ENCODE measurements around the gene CNTNAP2.

The CNTNAP2 gene

GRCh38 chr7:148161776-148162175 lies 2045.2 kb downstream of the CNTNAP2 start:
- no peak for TF ChIP-seq CTCF (IDR thresholded peaks at IDR 0.05; ENCODE audit: extremely low read depth, missing control alignments)

GRCh38 chr7:148162808-148163207 lies 2046.2 kb downstream of the CNTNAP2 start:
- no peak for TF ChIP-seq CTCF (IDR thresholded peaks at IDR 0.05; ENCODE audit: extremely low read depth, missing control alignments)
- no peak for DNase-seq (ENCODE audit: low spot score)

More at GRCh38 chr7:148161776-148162175, 2045.2 kb downstream of the CNTNAP2 start:
- no peak for DNase-seq (ENCODE audit: low spot score)

GRCh38 chr7:148163246-148163645 lies 2046.6 kb downstream of the CNTNAP2 start:
- TF ChIP-seq CTCF (IDR thresholded peaks at IDR 0.05; ENCODE audit: extremely low read depth, missing control alignments), result no peak
- no peak for DNase-seq (ENCODE audit: low spot score)

GRCh38 chr7:148172920-148173319 lies 2056.3 kb downstream of the CNTNAP2 start:
- TF ChIP-seq CTCF (IDR thresholded peaks at IDR 0.05; ENCODE audit: extremely low read depth, missing control alignments), result no peak
- DNase-seq (ENCODE audit: low spot score), result no peak

- no peak for TF ChIP-seq CTCF (IDR thresholded peaks at IDR 0.05; ENCODE audit: extremely low read depth, missing control alignments)
- DNase-seq (ENCODE audit: low spot score), result no peak
These were observed 2056.8 kb downstream of the CNTNAP2 start for GRCh38 chr7:148173369-148173768.

GRCh38 chr7:148174376-148174775 lies 2057.8 kb downstream of the CNTNAP2 start:
- DNase-seq (ENCODE audit: low spot score), result no peak

GRCh38 chr7:148175512-148175911 lies 2058.9 kb downstream of the CNTNAP2 start:
- TF ChIP-seq CTCF (IDR thresholded peaks at IDR 0.05; ENCODE audit: extremely low read depth, missing control alignments), result no peak

More at GRCh38 chr7:148174376-148174775, 2057.8 kb downstream of the CNTNAP2 start:
- no peak for TF ChIP-seq CTCF (IDR thresholded peaks at IDR 0.05; ENCODE audit: extremely low read depth, missing control alignments)

More at GRCh38 chr7:148175512-148175911, 2058.9 kb downstream of the CNTNAP2 start:
- DNase-seq (ENCODE audit: low spot score), result no peak
